Measurements from ENCODE around the gene TARDBP.
"Not testable (repeated sequence)": the region's sequence is repeated elsewhere in the genome, so short reads cannot be mapped to it uniquely, and the experiment has no call there.

Gene TARDBP

GRCh38 chr1:11061652-11062365, 49.4 kb downstream of the TARDBP start:
- DNase-seq: no peak

DNA sequence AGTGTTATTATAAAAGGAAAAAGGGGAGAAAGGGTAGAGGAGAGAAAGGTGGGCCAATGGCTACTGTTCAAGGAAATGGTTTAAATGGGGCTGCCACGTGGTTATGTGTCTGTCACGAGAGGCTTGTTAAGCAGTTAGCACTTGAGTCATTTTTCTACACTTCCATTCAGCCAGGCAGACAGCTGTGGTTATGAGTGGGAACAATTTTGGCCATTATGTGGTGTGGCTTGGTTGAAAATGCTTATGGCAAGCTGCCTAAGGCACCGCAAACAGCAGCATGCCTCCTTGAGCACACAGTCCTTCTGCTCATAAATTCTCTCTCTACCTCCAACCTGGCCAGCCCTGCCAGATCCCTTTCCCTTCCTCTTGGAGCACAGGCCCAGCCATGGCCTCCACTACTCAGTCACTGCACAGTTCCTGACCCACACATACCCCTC, 50.5 kb downstream of the TARDBP start:
- DNase-seq: peak; percentile 81

- not testable (repeated sequence) for DNase-seq
Observed at GRCh38 chr1:11063937-11064537, 51.6 kb downstream of the TARDBP start.

GRCh38 chr1:11064942-11065341, 52.5 kb downstream of the TARDBP start:
- no peak for DNase-seq

- no peak for DNase-seq
Observed at GRCh38 chr1:11065796-11066195, 53.3 kb downstream of the TARDBP start.

DNA sequence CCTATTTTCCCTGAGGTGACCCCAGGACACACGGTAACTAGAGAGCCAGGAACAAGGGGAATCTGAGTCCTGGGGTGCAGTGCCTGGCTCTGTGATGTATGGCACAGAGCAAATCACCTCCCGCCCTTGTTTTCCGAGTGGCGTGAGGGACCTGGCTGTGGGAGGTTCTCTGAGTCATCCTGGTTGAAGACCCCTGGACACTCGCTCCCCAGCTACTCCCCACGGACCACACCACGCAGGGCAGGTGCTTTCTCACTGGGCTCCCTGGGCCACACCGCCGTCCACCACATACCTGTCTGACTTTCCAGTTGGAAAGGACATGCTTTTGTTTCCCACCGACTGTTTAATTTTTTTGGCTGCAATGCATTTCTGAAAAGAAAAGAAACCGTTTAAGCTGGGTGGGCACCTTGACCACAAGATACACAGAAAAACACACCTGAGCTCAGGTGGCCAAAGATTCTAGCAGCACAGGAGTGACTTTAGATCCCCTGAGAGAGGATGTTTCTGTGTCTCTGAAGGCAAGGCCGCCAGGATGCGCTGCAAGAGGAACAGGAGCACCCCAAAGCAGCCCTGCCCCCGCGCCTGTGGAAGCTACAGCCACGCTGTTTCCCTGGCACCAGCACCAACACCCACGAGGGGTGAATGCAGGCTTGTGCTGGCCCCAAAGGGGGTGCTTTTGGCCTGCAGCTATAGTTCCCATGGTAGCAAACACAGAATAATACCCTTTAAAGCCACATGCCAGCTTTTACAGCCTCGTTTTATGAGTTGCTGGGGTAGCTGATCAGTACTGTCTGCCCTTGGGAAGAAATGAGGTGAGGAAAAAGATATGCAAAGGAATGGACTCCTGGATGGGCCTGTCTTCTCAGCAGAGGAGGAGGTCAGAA, 55.5 kb downstream of the TARDBP start:
- no peak for DNase-seq

- no peak for DNase-seq
Observed at GRCh38 chr1:11068600-11069473, 56.4 kb downstream of the TARDBP start.

GRCh38 chr1:11070876-11071275, 58.4 kb downstream of the TARDBP start:
- no peak for DNase-seq

- no peak for DNase-seq
Observed at GRCh38 chr1:11071463-11072215, 59.2 kb downstream of the TARDBP start.

GRCh38 chr1:11072216-11072917, 59.9 kb downstream of the TARDBP start:
- DNase-seq: no peak

DNA sequence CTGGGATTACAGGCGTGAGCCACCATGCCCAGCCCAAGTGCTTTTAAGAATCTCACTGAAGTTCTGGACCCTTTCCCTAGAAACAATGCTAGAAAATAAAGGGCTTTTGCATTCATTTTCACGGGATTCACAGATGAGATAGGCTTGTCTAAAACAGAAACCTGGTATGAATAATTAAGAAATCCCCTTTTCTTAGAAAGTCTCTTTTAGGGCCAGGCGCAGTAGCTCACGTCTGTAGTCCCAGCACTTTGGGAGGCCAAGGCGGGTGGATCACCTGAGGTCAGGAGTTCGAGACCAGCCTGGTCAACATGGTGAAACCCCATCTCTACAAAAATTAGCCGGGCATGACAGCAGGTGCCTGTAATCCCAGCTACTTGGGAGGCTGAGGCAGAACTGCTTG, 60.9 kb downstream of the TARDBP start:
- not testable (repeated sequence) for DNase-seq
